ENCODE data around the gene IFIH1. TPM values are rescaled to one million over a fixed set of nuclear protein-coding genes. Genes with fewer than 3 reads are reported as not detected.

IFIH1 gene
- total RNA-seq, 1 donor, result 7.2 TPM

GRCh38 chr2:162301151-162301804 lies 17.2 kb downstream of the IFIH1 start:
- H3K4me1 ChIP-seq (ENCODE audit: insufficient read depth, low read length), result peaks cover 13% of the 10 kb centered on the region
- no peaks in the 10 kb centered on the region for H3K9me3 ChIP-seq (ENCODE audit: low read depth, low read length)
- no peaks in the 10 kb centered on the region for H3K36me3 ChIP-seq (ENCODE audit: insufficient read depth, low read length)
- H3K4me2 ChIP-seq (ENCODE audit: insufficient read depth, low read length), result peak overlapping the region; percentile 79
- H3K27ac ChIP-seq (ENCODE audit: low read depth, low read length), result no peak overlapping the region
- DNase-seq (ENCODE audit: insufficient read length, low spot score, missing footprints), result peak; percentile 55
- H4K20me1 ChIP-seq (ENCODE audit: insufficient read depth, low read length), result no peaks in the 10 kb centered on the region
- H3K79me2 ChIP-seq (ENCODE audit: insufficient read depth, low read length), result no peaks in the 10 kb centered on the region
- H2AFZ ChIP-seq (ENCODE audit: low read length), result no peak overlapping the region
- TF ChIP-seq CTCF (IDR thresholded peaks at IDR 0.05; ENCODE audit: extremely low read depth, low read depth, low read length), result peak; percentile 81
- no peaks in the 10 kb centered on the region for H3K27me3 ChIP-seq (ENCODE audit: insufficient read depth, low read length)
- H3K4me3 ChIP-seq (ENCODE audit: insufficient read depth, low read length), result peak overlapping the region; percentile 48

GRCh38 chr2:162300266-162300665 lies 18.2 kb downstream of the IFIH1 start:
- Histone ChIP-seq H3K4me2 (ENCODE audit: insufficient read depth, low read length) (peak overlapping the region; percentile 32), H2AFZ (ENCODE audit: low read length) (no peak overlapping the region), H3K4me1 (ENCODE audit: insufficient read depth, low read length) (peaks cover 13% of the 10 kb centered on the region), H3K27me3 (ENCODE audit: insufficient read depth, low read length) (no peaks in the 10 kb centered on the region), H3K79me2 (ENCODE audit: insufficient read depth, low read length) (no peaks in the 10 kb centered on the region), H3K36me3 (ENCODE audit: insufficient read depth, low read length) (no peaks in the 10 kb centered on the region), H3K27ac (ENCODE audit: low read depth, low read length) (no peak overlapping the region), H4K20me1 (ENCODE audit: insufficient read depth, low read length) (no peaks in the 10 kb centered on the region), H3K9me3 (ENCODE audit: low read depth, low read length) (no peaks in the 10 kb centered on the region), H3K4me3 (ENCODE audit: insufficient read depth, low read length) (no peak overlapping the region)
- no peak for TF ChIP-seq CTCF (IDR thresholded peaks at IDR 0.05; ENCODE audit: extremely low read depth, low read depth, low read length)
- DNase-seq (ENCODE audit: insufficient read length, low spot score, missing footprints), result no peak

- Histone ChIP-seq H3K36me3 (ENCODE audit: insufficient read depth, low read length) (no peaks in the 10 kb centered on the region), H2AFZ (ENCODE audit: low read length) (no peak overlapping the region), H3K9me3 (ENCODE audit: low read depth, low read length) (no peaks in the 10 kb centered on the region), H3K27ac (ENCODE audit: low read depth, low read length) (no peak overlapping the region), H4K20me1 (ENCODE audit: insufficient read depth, low read length) (no peaks in the 10 kb centered on the region), H3K4me3 (ENCODE audit: insufficient read depth, low read length) (no peak overlapping the region), H3K27me3 (ENCODE audit: insufficient read depth, low read length) (no peaks in the 10 kb centered on the region), H3K4me2 (ENCODE audit: insufficient read depth, low read length) (no peak overlapping the region), H3K79me2 (ENCODE audit: insufficient read depth, low read length) (no peaks in the 10 kb centered on the region), H3K4me1 (ENCODE audit: insufficient read depth, low read length) (peaks cover 13% of the 10 kb centered on the region)
- no peak for TF ChIP-seq CTCF (IDR thresholded peaks at IDR 0.05; ENCODE audit: extremely low read depth, low read depth, low read length)
- no peak for DNase-seq (ENCODE audit: insufficient read length, low spot score, missing footprints)
Measured at GRCh38 chr2:162298669-162299335, 19.7 kb downstream of the IFIH1 start.

- H3K4me2 ChIP-seq (ENCODE audit: insufficient read depth, low read length), result no peak overlapping the region
- peak; percentile 82 for TF ChIP-seq CTCF (IDR thresholded peaks at IDR 0.05; ENCODE audit: extremely low read depth, low read depth, low read length)
- H3K4me1 ChIP-seq (ENCODE audit: insufficient read depth, low read length), result peaks cover 21% of the 10 kb centered on the region
- no peak for DNase-seq (ENCODE audit: insufficient read length, low spot score, missing footprints)
- H3K27ac ChIP-seq (ENCODE audit: low read depth, low read length), result no peak overlapping the region
- H3K4me3 ChIP-seq (ENCODE audit: insufficient read depth, low read length), result no peak overlapping the region
- no peaks in the 10 kb centered on the region for H3K9me3 ChIP-seq (ENCODE audit: low read depth, low read length)
- no peaks in the 10 kb centered on the region for H3K79me2 ChIP-seq (ENCODE audit: insufficient read depth, low read length)
- no peaks in the 10 kb centered on the region for H3K27me3 ChIP-seq (ENCODE audit: insufficient read depth, low read length)
- no peak overlapping the region for H2AFZ ChIP-seq (ENCODE audit: low read length)
- H3K36me3 ChIP-seq (ENCODE audit: insufficient read depth, low read length), result no peaks in the 10 kb centered on the region
- H4K20me1 ChIP-seq (ENCODE audit: insufficient read depth, low read length), result no peaks in the 10 kb centered on the region
Measured at GRCh38 chr2:162297925-162298552, 20.4 kb downstream of the IFIH1 start.
